ENCODE results near the gene TDRD9.

Gene TDRD9

GRCh38 chr14:104034976-104035699 is 106.9 kb downstream of the TDRD9 start:
- peak; percentile 26 for DNase-seq

GRCh38 chr14:104036212-104036611 is 108.0 kb downstream of the TDRD9 start:
- DNase-seq, result no peak

GRCh38 chr14:104037074-104037473 is 108.8 kb downstream of the TDRD9 start:
- DNase-seq, result no peak

- DNase-seq, result no peak
These were observed 109.6 kb downstream of the TDRD9 start for GRCh38 chr14:104037903-104038302.

- DNase-seq, result no peak
These were observed 111.0 kb downstream of the TDRD9 start for GRCh38 chr14:104039214-104039613.

- DNase-seq, result no peak
These were observed 112.3 kb downstream of the TDRD9 start for GRCh38 chr14:104040539-104040938.

GRCh38 chr14:104041430-104042104 is 113.3 kb downstream of the TDRD9 start:
- DNase-seq, result no peak

GRCh38 chr14:104044016-104044415 is 115.8 kb downstream of the TDRD9 start:
- no peak for DNase-seq

- DNase-seq, result no peak
These were observed 119.5 kb downstream of the TDRD9 start for GRCh38 chr14:104047761-104048160.

- DNase-seq, result peak; percentile 56
These were observed 120.7 kb downstream of the TDRD9 start for GRCh38 chr14:104048758-104049507.

GRCh38 chr14:104049576-104050240 is 121.5 kb downstream of the TDRD9 start:
- DNase-seq, result peak; percentile 24

GRCh38 chr14:104051092-104051813 is 123.0 kb downstream of the TDRD9 start:
- DNase-seq, result no peak

GRCh38 chr14:104054222-104054905 is 126.1 kb downstream of the TDRD9 start:
- DNase-seq, result no peak

GRCh38 chr14:104062281-104062680 is 134.0 kb downstream of the TDRD9 start:
- no peak for DNase-seq

- DNase-seq, result no peak
These were observed 135.7 kb downstream of the TDRD9 start for GRCh38 chr14:104064003-104064402.

GRCh38 chr14:104066279-104066678 is 138.0 kb downstream of the TDRD9 start:
- no peak for DNase-seq

- no peak for DNase-seq
These were observed 138.6 kb downstream of the TDRD9 start for GRCh38 chr14:104066719-104067295.

- no peak for DNase-seq
These were observed 141.3 kb downstream of the TDRD9 start for GRCh38 chr14:104069541-104069940.

- no peak for DNase-seq
These were observed 144.3 kb downstream of the TDRD9 start for GRCh38 chr14:104072586-104072985.

GRCh38 chr14:104073764-104074163 is 145.5 kb downstream of the TDRD9 start:
- DNase-seq, result no peak

- peak; percentile 21 for DNase-seq
These were observed 147.4 kb downstream of the TDRD9 start for GRCh38 chr14:104075530-104076151.

Measured in DMS79 (cell line).